ENCODE results near the gene ANP32D.
"Not testable (repeated sequence)": the region's sequence is repeated elsewhere in the genome, so short reads cannot be mapped to it uniquely, and the experiment has no call there.

ANP32D gene

GRCh38 chr12:48472259-48472658 is at the start of gene ANP32D:
TSS of gene ANP32D (plus strand) at chr12:48472559. CDS start at chr12:48472665, 106 bp downstream.
- no peak for DNase-seq

GRCh38 chr12:48423171-48423570 is 49.2 kb upstream of the ANP32D start:
- no peak for DNase-seq

- no peak for DNase-seq
Observed at GRCh38 chr12:48424644-48425043, 47.7 kb upstream of the ANP32D start.

- not testable (repeated sequence) for DNase-seq
Observed at GRCh38 chr12:48434016-48434415, 38.3 kb upstream of the ANP32D start.

GRCh38 chr12:48441069-48441468 is 31.3 kb upstream of the ANP32D start:
- DNase-seq = no peak

- DNase-seq = no peak
Observed at GRCh38 chr12:48442179-48442847, 30.0 kb upstream of the ANP32D start.

- DNase-seq = no peak
Observed at GRCh38 chr12:48445538-48445937, 26.8 kb upstream of the ANP32D start.

GRCh38 chr12:48446161-48446776 is 26.1 kb upstream of the ANP32D start:
- DNase-seq = no peak

- no peak for DNase-seq
Observed at GRCh38 chr12:48447755-48448154, 24.6 kb upstream of the ANP32D start.

GRCh38 chr12:48451372-48451771 is 21.0 kb upstream of the ANP32D start:
- no peak for DNase-seq

GRCh38 chr12:48452961-48453360 is 19.4 kb upstream of the ANP32D start:
- DNase-seq = not testable (repeated sequence)

- DNase-seq = no peak
Observed at GRCh38 chr12:48454667-48455066, 17.7 kb upstream of the ANP32D start.

- DNase-seq = no peak
Observed at GRCh38 chr12:48455116-48455515, 17.2 kb upstream of the ANP32D start.

GRCh38 chr12:48459259-48459658 is 13.1 kb upstream of the ANP32D start:
- no peak for DNase-seq

GRCh38 chr12:48469027-48469426 is 3.3 kb upstream of the ANP32D start:
- DNase-seq = not testable (repeated sequence)

- no peak for DNase-seq
Observed at GRCh38 chr12:48473061-48473460, 702 bp downstream of the ANP32D start.

- not testable (repeated sequence) for DNase-seq
Observed at GRCh38 chr12:48474497-48474896, 2.1 kb downstream of the ANP32D start.

- DNase-seq = no peak
Observed at GRCh38 chr12:48482198-48482597, 9.8 kb downstream of the ANP32D start, which contains the start of gene C12orf54. TSS of gene C12orf54 (plus strand) at chr12:48482498. CDS start at chr12:48483297, 799 bp downstream.

- no peak for DNase-seq
Observed at GRCh38 chr12:48482930-48483329, 10.6 kb downstream of the ANP32D start.

- no peak for DNase-seq
Observed at GRCh38 chr12:48486261-48486660, 13.9 kb downstream of the ANP32D start.

- DNase-seq = no peak
Observed at GRCh38 chr12:48486679-48487078, 14.3 kb downstream of the ANP32D start.

- DNase-seq = no peak
Observed at GRCh38 chr12:48489012-48489411, 16.7 kb downstream of the ANP32D start.

- not testable (repeated sequence) for DNase-seq
Observed at GRCh38 chr12:48489456-48489855, 17.1 kb downstream of the ANP32D start.

- DNase-seq = not testable (repeated sequence)
Observed at GRCh38 chr12:48500281-48500680, 27.9 kb downstream of the ANP32D start.

- not testable (repeated sequence) for DNase-seq
Observed at GRCh38 chr12:48506836-48507235, 34.5 kb downstream of the ANP32D start.

All from stimulated activated CD4-positive, alpha-beta T cell treated with anti-CD3 and anti-CD28 coated beads, Interleukin-2, amount 100 ng/mL, for 24 hours (primary cell).